ENCODE measurements around the gene KRTAP9-7. TPM values are rescaled to one million over a fixed set of nuclear protein-coding genes. Genes with fewer than 3 reads are reported as not detected.
"Not testable (repeated sequence)": the region's sequence is repeated elsewhere in the genome, so short reads cannot be mapped to it uniquely, and the experiment has no call there.

The KRTAP9-7 gene
- total RNA-seq, 1 donor from 2014 or later, result not detected

DNA sequence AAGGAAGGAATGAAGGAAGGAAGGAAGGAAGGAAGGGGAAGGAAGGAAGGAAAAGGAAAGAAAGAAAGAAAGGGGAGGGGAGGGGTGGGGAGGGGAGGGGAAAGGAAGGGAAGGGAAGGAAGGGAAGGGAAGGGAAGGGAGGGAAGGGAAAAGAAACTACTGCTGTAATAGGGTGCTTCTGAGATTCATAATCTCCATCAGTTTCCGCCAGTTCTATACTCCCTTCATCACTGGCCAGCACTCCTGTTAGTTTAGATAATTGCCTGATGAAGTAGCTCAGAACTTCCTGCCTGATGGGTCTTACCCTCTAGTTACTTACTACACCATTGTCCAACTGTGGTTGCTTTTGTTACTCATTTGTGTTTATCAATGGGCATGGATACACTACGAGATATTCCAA lies 12.3 kb upstream of the KRTAP9-7 start:
- H3K27me3 Mint-ChIP-seq (ENCODE audit: low read depth), result peaks cover 22% of the 10 kb centered on the region
- H3K4me3 Mint-ChIP-seq, result no peak overlapping the region
- DNase-seq (ENCODE audit: low spot score in 2 of 2, unreplicated experiment in 2 of 2), result no peak
- H3K36me3 Mint-ChIP-seq, result no peaks in the 10 kb centered on the region
- no peaks in the 10 kb centered on the region for H3K4me1 Mint-ChIP-seq
- no peak overlapping the region for H3K27ac Mint-ChIP-seq
- no peaks in the 10 kb centered on the region for H3K9me3 Mint-ChIP-seq
- TF ChIP-seq, protein P1, sequence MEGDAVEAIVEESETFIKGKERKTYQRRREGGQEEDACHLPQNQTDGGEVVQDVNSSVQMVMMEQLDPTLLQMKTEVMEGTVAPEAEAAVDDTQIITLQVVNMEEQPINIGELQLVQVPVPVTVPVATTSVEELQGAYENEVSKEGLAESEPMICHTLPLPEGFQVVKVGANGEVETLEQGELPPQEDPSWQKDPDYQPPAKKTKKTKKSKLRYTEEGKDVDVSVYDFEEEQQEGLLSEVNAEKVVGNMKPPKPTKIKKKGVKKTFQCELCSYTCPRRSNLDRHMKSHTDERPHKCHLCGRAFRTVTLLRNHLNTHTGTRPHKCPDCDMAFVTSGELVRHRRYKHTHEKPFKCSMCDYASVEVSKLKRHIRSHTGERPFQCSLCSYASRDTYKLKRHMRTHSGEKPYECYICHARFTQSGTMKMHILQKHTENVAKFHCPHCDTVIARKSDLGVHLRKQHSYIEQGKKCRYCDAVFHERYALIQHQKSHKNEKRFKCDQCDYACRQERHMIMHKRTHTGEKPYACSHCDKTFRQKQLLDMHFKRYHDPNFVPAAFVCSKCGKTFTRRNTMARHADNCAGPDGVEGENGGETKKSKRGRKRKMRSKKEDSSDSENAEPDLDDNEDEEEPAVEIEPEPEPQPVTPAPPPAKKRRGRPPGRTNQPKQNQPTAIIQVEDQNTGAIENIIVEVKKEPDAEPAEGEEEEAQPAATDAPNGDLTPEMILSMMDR (IDR thresholded peaks at IDR 0.05; ENCODE audit: unreplicated experiment), result no peak

DNA sequence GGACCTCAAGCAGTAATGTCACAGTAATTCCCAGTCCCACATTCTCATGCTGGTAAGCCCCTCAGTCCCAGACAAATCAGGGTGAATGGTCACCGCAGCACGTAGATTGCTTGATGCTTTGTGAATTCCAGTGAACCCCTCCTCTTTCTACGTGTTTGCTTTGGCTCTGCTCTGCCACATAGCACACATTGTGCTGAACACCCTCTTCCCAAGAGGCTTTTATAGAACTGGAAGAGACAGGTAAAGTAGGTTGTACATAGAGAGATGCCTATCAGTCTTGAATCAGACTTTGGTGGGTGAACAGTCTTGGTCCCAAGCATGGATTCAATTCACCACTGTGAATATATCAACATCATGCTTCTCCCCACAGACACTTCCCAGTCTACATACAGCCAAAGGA lies 10.9 kb upstream of the KRTAP9-7 start:
- no peaks in the 10 kb centered on the region for H3K4me1 Mint-ChIP-seq
- H3K9me3 Mint-ChIP-seq, result no peaks in the 10 kb centered on the region
- H3K4me3 Mint-ChIP-seq, result no peak overlapping the region
- TF ChIP-seq, protein P1 (IDR thresholded peaks at IDR 0.05; ENCODE audit: unreplicated experiment), result no peak
- H3K27ac Mint-ChIP-seq, result no peak overlapping the region
- H3K36me3 Mint-ChIP-seq, result no peaks in the 10 kb centered on the region
- DNase-seq (ENCODE audit: low spot score in 2 of 2, unreplicated experiment in 2 of 2), result no peak
- peaks cover 19% of the 10 kb centered on the region for H3K27me3 Mint-ChIP-seq (ENCODE audit: low read depth)

DNA sequence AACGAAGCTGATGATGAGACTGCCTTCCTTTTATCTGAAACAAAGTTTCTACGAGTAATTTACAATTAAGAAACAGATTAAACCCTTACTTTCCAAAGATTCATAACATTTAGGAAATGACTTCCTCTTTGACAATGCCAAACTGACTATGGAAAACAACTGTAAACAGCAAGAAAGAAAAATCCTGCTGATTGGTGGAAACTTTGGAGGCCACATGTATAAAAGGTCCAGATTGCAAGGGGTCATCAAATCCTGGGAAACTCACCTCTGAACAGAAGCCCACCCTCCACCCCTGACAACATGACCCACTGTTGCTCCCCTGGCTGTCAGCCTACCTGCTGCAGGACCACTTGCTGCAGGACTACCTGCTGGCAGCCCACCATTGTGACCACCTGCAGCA lies 10.4 kb upstream of the KRTAP9-7 start, which contains the start of gene KRTAP9-6:
Gene KRTAP9-6 (plus strand): TSS at position 301 of the 400 bp plus-strand sequence. CDS start 0 bp downstream, at position 301.
- Mint-ChIP-seq H3K4me1 (no peaks in the 10 kb centered on the region), H3K27ac (no peak within 1 kb of the TSS), H3K9me3 (no peaks in the 10 kb centered on the region), H3K27me3 (ENCODE audit: low read depth) (peaks cover 19% of the 10 kb centered on the region), H3K4me3 (no peak within 1 kb of the TSS), H3K36me3 (no peaks in the 10 kb centered on the region)
- DNase-seq (ENCODE audit: low spot score in 2 of 2, unreplicated experiment in 2 of 2), result no peak
- TF ChIP-seq, protein P1 (IDR thresholded peaks at IDR 0.05; ENCODE audit: unreplicated experiment), result no peak

DNA sequence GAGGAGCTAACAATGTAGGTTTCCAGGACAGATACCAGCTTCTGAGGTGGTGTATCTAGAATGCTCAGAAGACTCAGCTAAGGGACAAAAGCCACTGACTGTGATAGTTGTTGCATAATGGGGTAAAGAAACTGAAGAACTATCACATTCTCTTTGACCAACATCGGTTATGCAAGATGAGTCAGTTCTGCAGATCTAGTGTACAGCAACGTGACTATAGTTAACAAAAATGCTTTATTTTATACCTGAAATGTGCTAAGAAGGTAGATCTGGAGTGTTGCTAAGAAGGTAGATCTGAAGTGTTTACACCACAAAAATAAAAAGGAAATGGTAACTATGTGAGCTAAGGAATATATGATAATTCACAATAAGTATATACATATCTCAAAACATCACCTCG lies 7.8 kb upstream of the KRTAP9-7 start:
- Mint-ChIP-seq H3K36me3 (no peaks in the 10 kb centered on the region), H3K9me3 (no peaks in the 10 kb centered on the region), H3K4me3 (no peak overlapping the region)

DNA sequence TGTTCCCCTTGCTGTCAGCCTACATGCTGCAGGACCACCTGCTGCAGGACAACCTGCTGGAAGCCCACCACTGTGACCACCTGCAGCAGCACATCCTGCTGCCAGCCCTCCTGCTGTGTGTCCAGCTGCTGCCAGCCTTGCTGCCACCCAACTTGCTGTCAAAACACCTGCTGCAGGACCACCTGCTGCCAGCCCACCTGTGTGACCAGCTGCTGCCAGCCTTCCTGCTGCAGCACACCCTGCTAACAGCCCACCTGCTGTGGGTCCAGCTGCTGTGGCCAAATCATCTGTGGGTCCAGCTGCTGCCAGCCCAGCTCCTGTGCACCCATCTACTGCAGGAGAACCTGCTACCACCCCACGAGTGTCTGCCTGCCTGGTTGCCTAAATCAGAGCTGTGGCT lies 4.2 kb upstream of the KRTAP9-7 start:
- H3K27me3 Mint-ChIP-seq (ENCODE audit: low read depth); H3K4me1 Mint-ChIP-seq; H3K27ac Mint-ChIP-seq: not testable (repeated sequence)

More for the DNA sequence above, 7.8 kb upstream of the KRTAP9-7 start:
- Mint-ChIP-seq H3K4me1 (no peaks in the 10 kb centered on the region), H3K27ac (no peak overlapping the region), H3K27me3 (ENCODE audit: low read depth) (peaks cover 7% of the 10 kb centered on the region)
- DNase-seq (ENCODE audit: low spot score in 2 of 2, unreplicated experiment in 2 of 2), result no peak
- TF ChIP-seq, protein P1 (IDR thresholded peaks at IDR 0.05; ENCODE audit: unreplicated experiment), result no peak

DNA sequence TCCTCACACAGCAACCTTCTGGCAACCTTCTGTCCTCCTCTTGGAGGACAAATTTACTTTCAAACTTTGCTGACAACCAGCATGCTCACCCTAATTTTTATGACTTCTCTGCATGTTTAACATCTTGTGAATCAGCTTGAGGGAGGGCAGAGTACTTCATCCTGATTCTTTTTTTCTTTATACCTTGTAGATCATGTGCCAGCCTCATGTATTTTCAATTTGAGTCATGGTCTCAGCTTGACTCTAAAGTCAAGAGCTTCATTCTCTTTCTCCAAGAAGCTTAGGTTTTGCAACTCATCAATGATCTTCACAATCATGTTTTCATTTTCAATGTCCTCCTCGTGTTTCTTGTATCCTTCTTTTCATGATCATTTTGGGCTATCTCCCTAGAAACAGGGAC lies 3.6 kb upstream of the KRTAP9-7 start:
- H3K9me3 Mint-ChIP-seq, result no peaks in the 10 kb centered on the region
- peaks cover 6% of the 10 kb centered on the region for H3K4me1 Mint-ChIP-seq
- H3K27ac Mint-ChIP-seq, result no peak overlapping the region
- TF ChIP-seq, protein P1 (IDR thresholded peaks at IDR 0.05; ENCODE audit: unreplicated experiment), result no peak
- peaks cover 11% of the 10 kb centered on the region for H3K27me3 Mint-ChIP-seq (ENCODE audit: low read depth)
- H3K36me3 Mint-ChIP-seq, result no peaks in the 10 kb centered on the region
- DNase-seq (ENCODE audit: low spot score in 2 of 2, unreplicated experiment in 2 of 2), result no peak
- no peak overlapping the region for H3K4me3 Mint-ChIP-seq

More for the DNA sequence above, 4.2 kb upstream of the KRTAP9-7 start:
- H3K36me3 Mint-ChIP-seq; H3K9me3 Mint-ChIP-seq; H3K4me3 Mint-ChIP-seq; DNase-seq (ENCODE audit: low spot score in 2 of 2, unreplicated experiment in 2 of 2): not testable (repeated sequence)
